HG03565 (cell line): ENCODE data around the gene CCM2.

ENCODE experiments used
- ATAC-seq: cut with Tn5 transposase; IDR thresholded peaks from one replicate; pipeline ENCODE4 v1.9.1; 2021; ENCODE audit warnings: mild to moderate bottlenecking, moderate library complexity; ENCODE audit not compliant: unreplicated experiment

Gene CCM2

GRCh38 chr7:45078125-45078681 is 78.2 kb downstream of the CCM2 start:
- ATAC-seq, result no peak

GRCh38 chr7:45080265-45080957 is 80.4 kb downstream of the CCM2 start:
- ATAC-seq, result no peak

GRCh38 chr7:45080958-45081669 is 81.1 kb downstream of the CCM2 start:
- ATAC-seq, result no peak

GRCh38 chr7:45081670-45081974 is 81.6 kb downstream of the CCM2 start:
- ATAC-seq, result no peak

GRCh38 chr7:45082031-45082830 is 82.2 kb downstream of the CCM2 start:
- no peak for ATAC-seq

GRCh38 chr7:45082831-45083331 is 82.9 kb downstream of the CCM2 start:
- no peak for ATAC-seq

GRCh38 chr7:45084336-45084735 is 84.3 kb downstream of the CCM2 start:
- ATAC-seq, result no peak

- no peak for ATAC-seq
Measured at GRCh38 chr7:45084901-45085618, 85.1 kb downstream of the CCM2 start.

GRCh38 chr7:45085619-45086200 is 85.7 kb downstream of the CCM2 start:
- ATAC-seq, result no peak

- no peak for ATAC-seq
Measured at GRCh38 chr7:45086331-45087065, 86.5 kb downstream of the CCM2 start.

GRCh38 chr7:45087301-45088145 is 87.5 kb downstream of the CCM2 start:
- ATAC-seq, result no peak

- no peak for ATAC-seq
Measured at GRCh38 chr7:45088146-45088701, 88.2 kb downstream of the CCM2 start.

- ATAC-seq, result no peak
Measured at GRCh38 chr7:45088821-45089340, 88.9 kb downstream of the CCM2 start, which contains the start of gene NACAD. Gene NACAD (minus strand): TSS chr7:45088969. CDS start chr7:45088894, 75 bp downstream.

- no peak for ATAC-seq
Measured at GRCh38 chr7:45089341-45089891, 89.4 kb downstream of the CCM2 start.

GRCh38 chr7:45092100-45092930 is 92.3 kb downstream of the CCM2 start:
- ATAC-seq, result no peak

- no peak for ATAC-seq
Measured at GRCh38 chr7:45092931-45093235, 92.9 kb downstream of the CCM2 start.
